Colon (tissue), 2 donors: ENCODE measurements around the gene MIDN.
"Not testable (repeated sequence)": the region's sequence is repeated elsewhere in the genome, so short reads cannot be mapped to it uniquely, and the experiment has no call there.

Source experiments
- FAIRE-seq: peaks from 2 replicates; lab custom pipeline; 2012; peaks lifted over from hg19 to GRCh38; lab: Jason Lieb, UNC
- donor health status: control.
- donor health status: control.

MIDN gene

DNA sequence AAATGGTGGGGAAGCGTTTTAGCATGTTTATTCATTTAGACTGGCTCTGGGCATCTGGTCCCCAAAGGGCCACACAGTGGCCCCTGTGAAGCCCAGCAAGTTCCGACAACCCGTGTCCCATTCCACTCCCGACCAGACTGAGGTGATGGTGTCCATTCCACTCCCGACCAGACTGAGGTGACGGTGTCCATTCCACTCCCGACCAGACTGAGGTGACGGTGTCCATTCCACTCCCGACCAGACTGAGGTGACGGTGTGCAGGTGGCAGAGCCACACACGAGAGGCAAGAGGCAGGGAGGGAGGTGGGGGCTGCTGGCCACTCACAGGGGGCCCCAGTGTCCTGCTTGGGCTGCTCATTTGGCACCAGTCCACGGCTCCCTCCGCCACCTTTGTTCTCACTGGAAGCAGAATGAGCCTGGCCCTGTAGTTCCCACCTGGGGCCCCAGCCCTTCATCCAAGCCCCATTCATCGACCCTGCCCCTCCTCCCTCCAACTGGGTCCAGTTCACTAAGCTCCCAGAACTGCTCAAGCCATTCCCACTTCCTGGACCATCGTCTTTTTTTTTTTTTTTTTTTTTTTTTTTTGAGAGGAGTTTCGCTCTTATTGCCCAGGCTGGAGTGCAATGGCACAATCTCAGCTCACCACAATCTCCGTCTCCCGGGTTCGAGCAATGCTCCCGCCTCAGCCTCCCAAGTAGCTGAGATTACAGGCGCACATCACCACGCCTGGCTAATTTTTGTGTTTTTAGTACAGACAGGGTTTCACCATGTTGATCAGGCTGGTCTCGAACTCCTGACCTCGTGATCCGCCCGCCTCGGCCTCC is 1.9 kb upstream of the MIDN start:
- FAIRE-seq, result not testable (repeated sequence)

DNA sequence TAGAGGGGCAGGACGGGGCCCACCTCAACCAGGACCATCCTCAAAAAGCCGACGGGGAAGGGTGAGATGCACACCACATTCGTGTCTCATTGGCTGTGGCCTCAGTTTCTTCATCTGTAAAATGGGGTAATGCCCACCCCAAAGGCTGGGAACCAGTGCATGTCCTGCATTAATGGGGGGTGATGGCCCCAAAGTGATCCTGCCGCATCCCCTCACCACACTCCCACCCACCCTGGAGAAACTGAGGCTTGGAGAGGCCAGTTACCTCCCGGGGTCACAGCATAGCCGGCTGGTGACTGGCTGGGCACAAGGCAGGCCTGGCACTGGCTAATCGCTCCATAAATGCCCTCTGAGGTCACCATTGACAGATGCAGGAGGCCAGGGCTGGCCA is 640 bp upstream of the MIDN start:
- FAIRE-seq, result no peak

- no peak for FAIRE-seq
Measured at GRCh38 chr19:1248786-1249297, 459 bp downstream of the MIDN start.

GRCh38 chr19:1249298-1249989 is 1.1 kb downstream of the MIDN start:
- FAIRE-seq, result no peak

DNA sequence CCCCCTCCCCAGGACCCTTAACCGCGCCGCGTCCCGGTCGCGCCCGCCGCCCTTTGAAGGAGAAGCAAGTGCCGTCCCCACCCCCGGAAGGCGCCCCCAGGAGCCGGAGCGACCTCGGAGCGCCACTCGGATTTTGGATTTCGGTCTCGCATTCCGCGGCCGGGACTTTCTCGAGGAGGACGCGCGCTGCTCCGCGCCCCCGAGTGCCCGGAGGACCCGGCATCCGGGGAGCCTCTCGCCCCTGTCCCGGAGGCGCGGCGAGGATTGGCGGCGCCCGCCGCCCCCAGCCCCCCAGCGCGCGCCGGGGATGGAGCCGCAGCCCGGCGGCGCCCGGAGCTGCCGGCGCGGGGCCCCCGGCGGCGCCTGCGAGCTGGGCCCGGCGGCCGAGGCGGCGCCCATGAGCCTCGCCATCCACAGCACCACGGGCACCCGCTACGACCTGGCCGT is 1.6 kb downstream of the MIDN start:
- FAIRE-seq, result no peak

DNA sequence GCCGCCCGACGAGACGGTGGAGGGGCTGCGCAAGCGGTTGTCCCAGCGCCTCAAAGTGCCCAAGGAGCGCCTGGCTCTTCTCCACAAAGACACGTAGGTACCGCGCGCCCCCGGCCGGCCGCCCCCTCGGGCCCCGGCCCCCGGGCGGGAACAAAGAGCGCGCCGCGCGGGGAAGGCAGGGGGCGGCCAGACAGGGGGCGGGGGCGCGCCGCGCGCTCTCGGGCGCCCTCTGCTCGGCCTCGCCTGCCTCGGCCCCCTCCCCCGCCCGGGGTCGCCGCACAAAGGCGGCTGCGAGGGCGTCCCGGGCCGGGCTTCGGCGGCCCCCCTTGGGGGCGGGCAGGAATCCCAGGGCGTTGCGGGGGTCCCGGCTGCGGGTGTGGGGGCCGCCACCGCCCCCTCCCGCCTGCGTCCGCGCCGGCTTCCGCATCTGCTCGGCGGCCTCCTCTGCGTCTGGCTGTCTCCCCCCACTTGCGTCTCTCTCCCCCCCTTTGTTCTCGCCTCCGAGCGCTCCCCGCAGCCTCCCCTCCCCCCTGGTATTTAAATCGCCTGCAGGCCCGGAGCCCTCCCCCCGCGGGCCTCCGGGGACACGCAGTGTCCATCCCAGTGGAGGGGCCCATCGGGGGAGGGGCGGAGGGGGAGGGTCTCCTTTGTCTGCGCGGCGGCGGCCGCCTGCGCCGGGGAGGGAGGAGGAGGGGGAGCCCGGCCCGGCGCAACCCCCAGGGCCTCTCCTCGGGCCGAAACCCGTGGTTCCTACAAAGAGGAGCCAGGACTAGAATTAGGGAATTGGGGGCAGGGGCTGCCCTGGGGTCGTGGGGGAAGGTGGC is 2.3 kb downstream of the MIDN start:
- no peak for FAIRE-seq

GRCh38 chr19:1251330-1252220 is 3.2 kb downstream of the MIDN start:
- FAIRE-seq, result no peak

DNA sequence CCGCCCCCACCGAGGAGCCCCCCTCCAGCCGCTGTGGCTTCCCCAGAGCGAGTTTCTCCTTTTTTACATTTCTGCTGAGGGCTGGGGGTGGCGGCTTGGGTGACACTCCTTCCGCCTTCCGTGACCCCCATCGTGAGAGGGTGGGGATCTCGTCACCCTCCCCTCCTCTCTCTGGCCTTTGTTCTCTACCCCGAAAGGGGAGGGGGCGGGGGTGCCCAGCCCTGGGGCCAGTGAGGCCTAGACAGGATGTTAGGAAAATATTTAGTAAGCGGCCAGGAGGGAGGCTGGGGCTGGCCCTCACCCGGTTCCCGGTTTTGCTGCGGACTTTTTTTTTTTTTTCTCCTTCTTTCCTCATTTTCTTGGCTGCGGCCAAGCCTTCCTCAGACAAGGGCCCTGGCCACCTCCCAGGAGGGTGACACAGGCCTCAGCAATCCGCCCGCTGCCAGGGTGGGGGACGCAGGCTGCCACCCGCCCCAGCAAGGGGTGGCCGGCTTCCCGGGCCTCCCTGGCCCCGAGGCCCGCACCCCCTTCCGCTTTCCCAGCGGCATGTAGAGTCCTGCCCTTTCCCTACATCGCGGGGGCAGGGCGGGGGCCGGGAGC is 3.9 kb downstream of the MIDN start:
- no peak for FAIRE-seq

DNA sequence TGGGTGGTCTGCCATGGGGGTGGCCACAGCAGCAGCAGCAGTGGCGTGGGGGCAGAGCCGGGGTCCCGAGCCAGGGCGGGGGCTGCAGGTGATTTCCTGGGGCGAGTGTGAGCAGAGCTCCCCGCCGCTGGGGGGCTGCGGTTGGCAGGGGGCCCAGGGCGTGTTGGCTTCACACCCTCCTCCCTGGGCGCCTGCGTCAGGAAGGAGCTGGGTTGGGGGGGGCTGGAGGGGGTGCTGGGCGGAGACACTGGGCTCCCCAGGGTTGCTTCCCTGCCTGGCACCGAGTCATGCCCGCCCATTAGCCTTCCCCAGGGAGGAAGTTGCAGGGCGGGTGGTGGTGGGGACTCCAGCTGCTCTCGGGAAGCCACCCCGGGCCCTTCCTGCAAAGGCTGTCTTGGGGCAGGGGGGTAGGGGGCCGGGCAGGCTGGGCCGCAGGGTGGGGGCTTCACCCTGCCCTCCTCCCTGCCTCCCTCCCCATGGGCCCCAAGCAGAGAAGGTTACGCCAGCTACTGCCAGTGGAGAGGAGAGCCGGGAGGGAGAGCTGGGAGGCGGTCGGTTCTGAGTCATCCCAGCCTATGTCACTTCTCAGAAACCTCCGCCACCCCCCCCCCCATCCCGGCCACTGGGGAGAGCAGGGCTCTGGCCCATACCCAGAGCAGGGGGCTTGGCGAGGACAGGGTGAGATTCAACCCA is 4.6 kb downstream of the MIDN start:
- FAIRE-seq, result no peak

DNA sequence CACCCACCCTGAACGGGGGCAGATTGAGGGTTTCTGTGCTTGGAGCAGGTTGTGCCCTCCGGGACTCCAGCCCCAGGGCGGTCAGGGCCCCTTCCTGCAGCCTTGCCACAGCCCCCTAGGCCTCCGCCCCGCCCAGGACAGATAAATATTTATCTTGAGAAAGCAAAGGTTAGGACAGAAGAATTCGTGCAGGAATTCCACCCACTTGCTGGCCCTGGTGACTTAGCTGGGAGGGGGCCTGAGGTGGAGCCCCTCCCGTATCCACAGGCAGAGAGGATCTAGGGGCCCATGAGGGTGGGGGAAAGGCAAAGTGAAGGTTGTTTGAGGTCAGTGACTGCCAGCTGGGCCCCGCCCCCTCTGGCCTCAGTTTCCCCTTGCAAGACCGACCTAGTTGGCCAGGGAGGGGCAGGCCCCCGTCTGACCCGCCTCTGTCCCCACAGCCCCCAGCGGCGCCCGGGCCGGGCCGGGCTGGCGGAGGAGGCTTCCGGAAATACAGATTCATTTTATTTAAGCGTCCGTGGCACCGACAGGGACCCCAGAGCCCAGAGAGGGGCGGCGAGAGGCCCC is 5.2 kb downstream of the MIDN start:
- no peak for FAIRE-seq

DNA sequence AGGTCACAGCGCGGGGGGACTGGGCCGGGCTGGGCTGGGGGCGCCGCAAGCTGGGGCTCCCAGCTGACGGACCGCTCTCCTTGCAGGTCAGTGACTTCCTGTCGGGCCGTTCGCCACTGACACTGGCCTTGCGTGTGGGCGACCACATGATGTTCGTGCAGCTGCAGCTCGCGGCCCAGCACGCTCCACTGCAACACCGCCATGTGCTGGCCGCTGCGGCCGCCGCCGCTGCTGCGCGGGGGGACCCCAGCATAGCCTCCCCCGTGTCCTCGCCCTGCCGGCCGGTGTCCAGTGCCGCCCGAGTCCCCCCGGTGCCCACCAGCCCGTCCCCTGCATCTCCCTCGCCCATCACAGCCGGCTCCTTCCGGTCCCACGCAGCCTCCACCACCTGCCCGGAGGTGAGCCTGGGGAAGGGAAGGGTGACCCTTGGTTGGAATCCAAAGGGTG is 5.7 kb downstream of the MIDN start:
- FAIRE-seq, result no peak

DNA sequence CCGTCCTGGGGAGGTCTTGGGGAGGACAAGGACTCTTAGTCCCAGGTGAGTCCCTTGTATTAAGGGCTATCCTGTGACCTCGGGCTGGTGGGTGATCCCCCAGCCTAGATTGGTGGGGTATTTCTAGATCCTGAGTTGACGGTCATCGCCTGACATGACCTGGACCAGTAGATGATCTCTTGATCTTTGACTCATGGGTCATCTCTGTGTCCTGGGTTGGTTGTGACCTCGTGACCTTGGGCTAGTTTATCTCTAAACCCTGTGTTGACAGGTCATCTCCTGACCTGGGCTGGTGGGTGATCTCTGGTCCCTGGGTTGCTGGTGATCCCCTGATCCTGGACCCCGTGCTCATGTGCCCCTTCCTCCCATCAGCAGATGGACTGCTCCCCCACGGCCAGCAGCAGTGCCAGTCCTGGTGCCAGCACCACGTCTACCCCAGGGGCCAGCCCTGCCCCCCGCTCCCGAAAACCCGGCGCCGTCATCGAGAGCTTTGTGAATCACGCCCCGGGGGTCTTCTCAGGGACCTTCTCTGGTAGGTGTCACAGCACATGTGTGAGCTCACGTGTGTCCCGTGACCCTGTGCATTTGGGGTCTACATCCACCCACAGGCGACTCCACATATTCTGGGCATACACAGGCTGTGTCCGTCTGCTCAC is 6.3 kb downstream of the MIDN start:
- FAIRE-seq, result no peak

- FAIRE-seq, result no peak
Measured at GRCh38 chr19:1255186-1256161, 7.1 kb downstream of the MIDN start.

DNA sequence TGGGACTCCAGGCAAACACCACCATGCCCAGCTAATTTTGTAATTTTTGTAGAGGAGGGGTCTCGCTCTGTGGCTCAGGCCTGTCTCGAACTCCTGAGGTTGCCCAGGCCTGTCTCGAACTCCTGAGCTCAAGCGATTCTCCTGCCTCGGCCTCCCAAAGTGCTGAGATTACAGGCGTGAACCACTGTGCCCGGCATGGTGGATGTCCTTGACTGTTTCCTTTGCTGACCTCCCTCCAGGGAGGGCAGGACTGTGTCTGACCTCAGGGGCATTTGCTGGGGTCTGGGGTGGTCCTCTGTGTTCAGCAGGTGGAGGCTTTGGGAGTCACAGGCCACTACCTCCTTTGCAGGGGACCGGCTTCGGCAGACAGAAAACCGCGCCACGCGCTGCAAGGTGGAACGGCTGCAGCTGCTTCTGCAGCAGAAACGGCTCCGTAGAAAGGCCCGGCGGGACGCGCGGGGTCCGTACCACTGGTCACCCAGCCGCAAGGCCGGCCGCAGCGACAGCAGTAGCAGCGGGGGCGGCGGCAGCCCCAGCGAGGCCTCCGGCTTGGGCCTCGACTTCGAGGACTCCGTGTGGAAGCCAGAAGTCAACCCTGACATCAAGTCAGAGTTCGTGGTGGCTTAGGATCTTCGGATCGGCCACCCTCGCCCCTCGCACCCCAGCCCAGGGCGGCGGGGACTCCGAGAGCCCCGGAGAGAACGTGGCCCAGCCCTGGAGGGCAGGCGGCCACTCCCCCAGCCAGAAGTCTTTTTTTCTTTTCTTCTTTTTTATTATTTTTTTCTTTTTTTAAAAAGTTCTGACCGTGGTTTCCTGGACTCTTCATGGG is 8.5 kb downstream of the MIDN start:
- no peak for FAIRE-seq

GRCh38 chr19:1257475-1258162 is 9.2 kb downstream of the MIDN start:
- no peak for FAIRE-seq

DNA sequence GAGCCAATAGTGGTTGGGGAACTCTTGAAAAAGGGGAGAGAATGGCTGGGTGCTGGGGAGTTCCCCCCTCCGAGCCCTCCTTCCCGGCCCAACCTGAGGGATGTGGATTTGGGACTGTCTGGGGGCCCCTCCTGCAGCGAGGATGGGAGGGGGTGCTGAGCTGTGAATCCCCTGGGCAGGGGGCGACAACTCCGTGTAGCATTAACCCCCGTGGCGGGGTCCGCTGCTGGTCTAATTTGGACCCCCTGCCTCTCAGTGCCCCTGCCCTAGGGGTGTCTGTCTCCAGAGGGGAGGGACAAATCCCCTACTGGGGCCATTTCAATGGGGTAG is 9.7 kb downstream of the MIDN start:
- FAIRE-seq, result no peak

GRCh38 chr19:1258707-1259205 is 10.4 kb downstream of the MIDN start:
- FAIRE-seq, result no peak
